PC-9 (cell line): ENCODE measurements around the gene ZC3H12A. TPM values are rescaled to one million over a fixed set of nuclear protein-coding genes. Genes with fewer than 3 reads are reported as not detected.
A peak's percentile ranks its signal among the peaks of the same experiment; 100 is the strongest.

ENCODE experiments used
- BruUV-seq: library from RNA; stranded (reverse); fragments of 400-500 nt; replicated peaks from 2 replicates; lab custom pipeline; 2021; lab: Mats Ljungman, UMichigan
- CTCF ChIA-PET: fragments of 300-600 bp; sonication (Branson Sonifier 250); formaldehyde crosslinking; loops from one replicate; lab custom pipeline; 2022; ENCODE audit warnings: antibody characterized with exemption; lab: Charles Lee
- POLR2A ChIA-PET: fragments of 300-600 bp; sonication (Branson Sonifier 250); formaldehyde crosslinking; loops from one replicate; lab custom pipeline; 2022; ENCODE audit warnings: antibody characterized with exemption; ENCODE audit not compliant: unreplicated experiment; lab: Charles Lee
- DNase-seq, 2 experiments: peaks; one replicate each; pipeline versions ENCODE4 v3.0.0 to v3.0.0-alpha.2; 2015 to 2022; ENCODE audit warnings: mixed read lengths in 1 of 2
- H2AFZ ChIP-seq: fragments of 200-600 bp; sonication (generic); 2 replicates; pipeline ENCODE4 v1.8.1; 2017; ENCODE audit warnings: antibody characterized with exemption
- H3F3A ChIP-seq: fragments of 200-600 bp; sonication (generic); 2 replicates; pipeline ENCODE4 v1.8.1; 2017; ENCODE audit warnings: antibody characterized with exemption, mild to moderate bottlenecking, low read depth; ENCODE audit not compliant: insufficient read depth
- H3K27ac ChIP-seq: fragments of 200-600 bp; sonication (generic); 2 replicates; pipeline ENCODE4 v1.6.1; 2016; ENCODE audit warnings: mixed run types
- H3K27me3 ChIP-seq: fragments of 200-600 bp; sonication (generic); 2 replicates; pipeline ENCODE4 v1.6.1; 2016; ENCODE audit warnings: low read depth, mixed run types; ENCODE audit not compliant: insufficient read depth
- H3K36me3 ChIP-seq: fragments of 200-600 bp; sonication (generic); 2 replicates; pipeline ENCODE4 v1.6.1; 2016; ENCODE audit warnings: low read depth, mixed run types
- H3K4me1 ChIP-seq: fragments of 200-600 bp; sonication (generic); replicated peaks from 2 replicates; pipeline ENCODE4 v1.6.1; 2016; ENCODE audit warnings: mixed run types; ENCODE audit not compliant: insufficient read depth
- H3K4me2 ChIP-seq: fragments of 200-600 bp; sonication (generic); 2 replicates; pipeline ENCODE4 v1.6.1; 2017; ENCODE audit warnings: mixed run types
- H3K4me3 ChIP-seq: fragments of 200-600 bp; sonication (generic); 2 replicates; pipeline ENCODE4 v1.6.1; 2016; ENCODE audit warnings: mixed run types
- H3K79me2 ChIP-seq: fragments of 200-600 bp; sonication (generic); 2 replicates; pipeline ENCODE4 v1.6.1; 2017; ENCODE audit warnings: low read depth, mixed run types
- H3K9me2 ChIP-seq: fragments of 200-600 bp; sonication (generic); 2 replicates; pipeline ENCODE4 v1.8.1; 2017; ENCODE audit warnings: mild to moderate bottlenecking; ENCODE audit not compliant: insufficient read depth
- H3K9me3 ChIP-seq: fragments of 200-600 bp; sonication (generic); 2 replicates; pipeline ENCODE4 v1.8.1; 2016; ENCODE audit warnings: low read depth; ENCODE audit not compliant: insufficient read depth
- H4K20me1 ChIP-seq: fragments of 200-600 bp; sonication (generic); 2 replicates; pipeline ENCODE4 v1.8.1; 2017; ENCODE audit not compliant: insufficient read depth
- EZH2 ChIP-seq: fragments of 200-600 bp; sonication (generic); IDR thresholded peaks from 2 replicates; pipeline ENCODE4 v1.8.0; 2017; ENCODE audit warnings: antibody characterized with exemption, low read depth
- intact Hi-C: fragments of 100-400 bp; cut with micrococcal nuclease; formaldehyde crosslinking; loops from one replicate; pipeline ENCODE4 v1.10.0; 2022; ENCODE audit not compliant: unreplicated experiment
- total RNA-seq: library from RNA; stranded (reverse); gene quantifications from 2 replicates; pipeline ENCODE4 v1.2.3, GENCODE V29; 2021
- TF ChIP-seq, protein P1 (sequence below): fragments of 200-600 bp; sonication (generic); conservative IDR thresholded peaks from 2 replicates; pipeline ENCODE4 v1.6.1; 2017; ENCODE audit warnings: mixed run types, antibody characterized with exemption, mild to moderate bottlenecking, moderate library complexity

Gene ZC3H12A
- total RNA-seq, 1 experiment from 2014 or later: 18.7 TPM

DNA sequence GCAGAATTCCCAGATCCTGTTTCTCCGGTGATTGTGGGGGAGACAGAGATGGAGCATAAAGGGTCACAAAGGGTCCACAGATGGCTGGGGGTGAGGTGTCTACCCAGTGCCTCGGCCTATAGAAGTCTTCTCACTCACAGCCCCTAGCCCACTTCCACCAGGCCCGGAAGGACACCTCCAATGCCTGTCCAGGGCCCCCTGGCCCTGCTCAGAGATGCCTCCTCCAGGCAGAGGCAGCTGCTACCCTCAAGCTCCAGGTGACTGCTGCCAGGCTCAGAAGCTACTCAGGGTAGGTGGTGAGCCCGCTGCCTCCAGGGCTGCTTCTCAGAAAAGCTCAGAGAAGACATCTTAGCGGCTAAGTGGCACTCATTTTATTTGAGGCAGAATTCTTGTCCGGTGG is 22.0 kb upstream of the ZC3H12A start:
- Histone ChIP-seq H3K9me2 (no peaks in the 10 kb centered on the region), H3K27ac (no peak overlapping the region), H3K79me2 (no peaks in the 10 kb centered on the region), H3K4me1 (peaks cover 25% of the 10 kb centered on the region), H3K9me3 (no peaks in the 10 kb centered on the region), H3K4me3 (no peak overlapping the region), H3K4me2 (no peak overlapping the region), H2AFZ (no peak overlapping the region), H4K20me1 (no peaks in the 10 kb centered on the region), H3K36me3 (no peaks in the 10 kb centered on the region), H3F3A (peaks cover 19% of the 10 kb centered on the region; the same call in 1 of the 2 replicates), H3K27me3 (no peaks in the 10 kb centered on the region)
- TF ChIP-seq EZH2: no peak
- TF ChIP-seq, protein P1, sequence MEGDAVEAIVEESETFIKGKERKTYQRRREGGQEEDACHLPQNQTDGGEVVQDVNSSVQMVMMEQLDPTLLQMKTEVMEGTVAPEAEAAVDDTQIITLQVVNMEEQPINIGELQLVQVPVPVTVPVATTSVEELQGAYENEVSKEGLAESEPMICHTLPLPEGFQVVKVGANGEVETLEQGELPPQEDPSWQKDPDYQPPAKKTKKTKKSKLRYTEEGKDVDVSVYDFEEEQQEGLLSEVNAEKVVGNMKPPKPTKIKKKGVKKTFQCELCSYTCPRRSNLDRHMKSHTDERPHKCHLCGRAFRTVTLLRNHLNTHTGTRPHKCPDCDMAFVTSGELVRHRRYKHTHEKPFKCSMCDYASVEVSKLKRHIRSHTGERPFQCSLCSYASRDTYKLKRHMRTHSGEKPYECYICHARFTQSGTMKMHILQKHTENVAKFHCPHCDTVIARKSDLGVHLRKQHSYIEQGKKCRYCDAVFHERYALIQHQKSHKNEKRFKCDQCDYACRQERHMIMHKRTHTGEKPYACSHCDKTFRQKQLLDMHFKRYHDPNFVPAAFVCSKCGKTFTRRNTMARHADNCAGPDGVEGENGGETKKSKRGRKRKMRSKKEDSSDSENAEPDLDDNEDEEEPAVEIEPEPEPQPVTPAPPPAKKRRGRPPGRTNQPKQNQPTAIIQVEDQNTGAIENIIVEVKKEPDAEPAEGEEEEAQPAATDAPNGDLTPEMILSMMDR: no peak
- intact Hi-C loops: no loop called here
- no peak for DNase-seq
- CTCF ChIA-PET: interaction anchor here (0.8 kb wide), 1 partner anchor 228 kb away, joined by 12 read pairs; no protein-coding TSS in a partner anchor
- BruUV-seq: no TSS peak
- POLR2A ChIA-PET: no interaction called here

GRCh38 chr1:37453647-37454046 is 20.7 kb upstream of the ZC3H12A start:
- no peaks in the 10 kb centered on the region for H3K27me3 ChIP-seq
- H3K79me2 ChIP-seq: no peaks in the 10 kb centered on the region
- H3F3A ChIP-seq: peaks cover 19% of the 10 kb centered on the region; the same call in 1 of the 2 replicates
- no TSS peak for BruUV-seq
- H3K9me2 ChIP-seq: no peaks in the 10 kb centered on the region
- POLR2A ChIA-PET: no interaction called here
- TF ChIP-seq EZH2: no peak
- TF ChIP-seq, protein P1: no peak
- no peak overlapping the region for H2AFZ ChIP-seq
- no peak for DNase-seq
- H3K4me1 ChIP-seq: peaks cover 16% of the 10 kb centered on the region
- no peak overlapping the region for H3K4me3 ChIP-seq
- H3K9me3 ChIP-seq: no peaks in the 10 kb centered on the region
- no peaks in the 10 kb centered on the region for H3K36me3 ChIP-seq
- no peak overlapping the region for H3K27ac ChIP-seq
- H3K4me2 ChIP-seq: no peak overlapping the region
- CTCF ChIA-PET: interaction anchor here (0.7 kb wide), 1 partner anchor 43 kb away, joined by 4 read pairs; no protein-coding TSS in a partner anchor
- intact Hi-C loops: no loop called here
- H4K20me1 ChIP-seq: no peaks in the 10 kb centered on the region

- intact Hi-C loops: loop anchor here (1.0 to 5.0 kb wide), 4 partner anchors 16 to 227 kb away; no protein-coding TSS in a partner anchor
- peaks cover 19% of the 10 kb centered on the region; the same call in 1 of the 2 replicates for H3F3A ChIP-seq
- H3K79me2 ChIP-seq: no peaks in the 10 kb centered on the region
- H2AFZ ChIP-seq: no peak overlapping the region
- no peaks in the 10 kb centered on the region for H3K36me3 ChIP-seq
- no peak overlapping the region for H3K4me3 ChIP-seq
- H4K20me1 ChIP-seq: no peaks in the 10 kb centered on the region
- no peak overlapping the region for H3K4me2 ChIP-seq
- no peaks in the 10 kb centered on the region for H3K9me3 ChIP-seq
- peak overlapping the region; percentile 26; the same call in 1 of the 2 replicates for H3K27ac ChIP-seq
- H3K27me3 ChIP-seq: no peaks in the 10 kb centered on the region
- TF ChIP-seq, protein P1: no peak
- no peak for TF ChIP-seq EZH2
- CTCF ChIA-PET: interaction anchor here (0.7 to 1.7 kb wide), 3 partner anchors 18 to 32 kb away, joined by 3 to 7 read pairs (median 4); no protein-coding TSS in a partner anchor
- H3K4me1 ChIP-seq: peaks cover 8% of the 10 kb centered on the region
- TSS peak; percentile 90 for BruUV-seq
- no peak for DNase-seq
- no peaks in the 10 kb centered on the region for H3K9me2 ChIP-seq
- POLR2A ChIA-PET: no interaction called here
Measured at GRCh38 chr1:37455516-37455915, 18.9 kb upstream of the ZC3H12A start.
